ENCODE results near the gene IGF1R. TPM values are rescaled to one million over a fixed set of nuclear protein-coding genes. Genes with fewer than 3 reads are reported as not detected.
A peak's percentile ranks its signal among the peaks of the same experiment; 100 is the strongest.

The IGF1R gene
- total and polyA plus RNA-seq, 2 of the 13 experiments (the other 11 are each of a cell fraction or from before 2014, with no cell fraction given) = 15.9 to 18.4 TPM

DNA sequence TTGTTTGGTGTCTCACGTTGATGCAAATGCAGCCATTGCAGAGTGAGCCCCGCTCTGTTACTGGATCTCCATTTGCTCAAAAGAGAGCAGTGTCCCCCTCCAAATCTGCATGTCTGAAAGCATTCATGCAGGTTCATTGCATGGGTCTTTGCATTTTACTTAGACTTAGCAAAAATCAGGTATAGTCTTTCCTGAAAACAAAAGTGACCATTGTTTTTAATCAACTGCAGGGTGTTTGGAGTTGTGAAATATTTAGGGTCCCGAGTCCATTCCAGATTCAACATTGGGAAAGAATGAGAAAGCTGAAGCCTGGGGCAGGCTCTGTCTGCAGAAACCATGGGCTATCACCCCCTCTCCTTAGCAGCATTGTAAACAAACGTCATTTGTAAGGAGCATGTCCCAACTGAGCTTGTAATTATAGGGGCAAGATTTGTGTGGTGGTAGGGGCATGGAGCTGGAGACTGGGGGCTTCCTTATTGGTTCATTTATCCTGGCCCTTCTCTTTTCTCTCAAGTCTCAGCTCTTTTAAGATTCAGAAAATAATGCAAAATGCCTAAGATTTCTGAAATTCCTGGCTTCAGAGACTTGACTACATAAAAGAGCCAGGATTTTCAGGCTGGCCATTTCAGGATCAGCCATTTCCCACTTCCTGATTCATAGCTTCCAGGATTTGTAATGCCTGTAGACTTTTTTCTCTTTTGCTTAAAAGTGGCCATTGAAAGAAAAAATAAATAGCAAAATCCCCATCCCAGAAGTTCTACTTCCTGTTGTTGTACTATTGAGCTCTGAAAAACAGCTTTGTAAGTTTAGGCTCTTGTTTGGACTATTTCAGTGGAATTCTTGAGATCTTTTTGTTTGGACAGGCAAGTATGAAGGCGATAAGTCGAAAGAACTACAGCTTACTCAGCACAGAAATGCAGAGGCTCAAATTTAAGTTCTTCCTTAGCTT, 23.0 kb downstream of the IGF1R start (continued):
- TF ChIP-seq EP300 (IDR thresholded peaks at IDR 0.05; ENCODE audit: low read depth in 2 of 2, low read length in 2 of 2) = peak; percentile 66 to 86; a peak in 3 of 4 replicates
- TF ChIP-seq EP300 (CRISPR knock-in tag; IDR thresholded peaks at IDR 0.05; ENCODE audit: borderline replicate concordance) = 0 out of 2 replicates have a peak, but pooled peaks have one; percentile 42
- TF ChIP-seq BRD4 (CRISPR knock-in tag; IDR thresholded peaks at IDR 0.05) = 0 out of 2 replicates have a peak, but pooled peaks have one; percentile 37
- TF ChIP-seq, protein P1, sequence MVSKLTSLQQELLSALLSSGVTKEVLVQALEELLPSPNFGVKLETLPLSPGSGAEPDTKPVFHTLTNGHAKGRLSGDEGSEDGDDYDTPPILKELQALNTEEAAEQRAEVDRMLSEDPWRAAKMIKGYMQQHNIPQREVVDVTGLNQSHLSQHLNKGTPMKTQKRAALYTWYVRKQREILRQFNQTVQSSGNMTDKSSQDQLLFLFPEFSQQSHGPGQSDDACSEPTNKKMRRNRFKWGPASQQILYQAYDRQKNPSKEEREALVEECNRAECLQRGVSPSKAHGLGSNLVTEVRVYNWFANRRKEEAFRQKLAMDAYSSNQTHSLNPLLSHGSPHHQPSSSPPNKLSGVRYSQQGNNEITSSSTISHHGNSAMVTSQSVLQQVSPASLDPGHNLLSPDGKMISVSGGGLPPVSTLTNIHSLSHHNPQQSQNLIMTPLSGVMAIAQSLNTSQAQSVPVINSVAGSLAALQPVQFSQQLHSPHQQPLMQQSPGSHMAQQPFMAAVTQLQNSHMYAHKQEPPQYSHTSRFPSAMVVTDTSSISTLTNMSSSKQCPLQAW (CRISPR knock-in tag; IDR thresholded peaks at IDR 0.05) = peak; percentile 44; the same call in 1 of the 2 replicates
- peak; percentile 50; the same call in 1 of the 2 replicates for TF ChIP-seq SALL1 (CRISPR knock-in tag; IDR thresholded peaks at IDR 0.05)
- TF ChIP-seq FOXA3 (CRISPR knock-in tag; IDR thresholded peaks at IDR 0.05) = peak; percentile 82
- TF ChIP-seq, protein P2, sequence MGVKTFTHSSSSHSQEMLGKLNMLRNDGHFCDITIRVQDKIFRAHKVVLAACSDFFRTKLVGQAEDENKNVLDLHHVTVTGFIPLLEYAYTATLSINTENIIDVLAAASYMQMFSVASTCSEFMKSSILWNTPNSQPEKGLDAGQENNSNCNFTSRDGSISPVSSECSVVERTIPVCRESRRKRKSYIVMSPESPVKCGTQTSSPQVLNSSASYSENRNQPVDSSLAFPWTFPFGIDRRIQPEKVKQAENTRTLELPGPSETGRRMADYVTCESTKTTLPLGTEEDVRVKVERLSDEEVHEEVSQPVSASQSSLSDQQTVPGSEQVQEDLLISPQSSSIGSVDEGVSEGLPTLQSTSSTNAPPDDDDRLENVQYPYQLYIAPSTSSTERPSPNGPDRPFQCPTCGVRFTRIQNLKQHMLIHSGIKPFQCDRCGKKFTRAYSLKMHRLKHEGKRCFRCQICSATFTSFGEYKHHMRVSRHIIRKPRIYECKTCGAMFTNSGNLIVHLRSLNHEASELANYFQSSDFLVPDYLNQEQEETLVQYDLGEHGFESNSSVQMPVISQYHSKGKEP (CRISPR knock-in tag; IDR thresholded peaks at IDR 0.05) = no peak
- TF ChIP-seq HMGXB4 (CRISPR knock-in tag; IDR thresholded peaks at IDR 0.05; ENCODE audit: borderline replicate concordance in 1 of 2, low read depth in 1 of 2) = 0 out of 4 replicates have a peak, but pooled peaks of 1 of the 2 experiments have one; percentile 22
- TF ChIP-seq, protein P3, sequence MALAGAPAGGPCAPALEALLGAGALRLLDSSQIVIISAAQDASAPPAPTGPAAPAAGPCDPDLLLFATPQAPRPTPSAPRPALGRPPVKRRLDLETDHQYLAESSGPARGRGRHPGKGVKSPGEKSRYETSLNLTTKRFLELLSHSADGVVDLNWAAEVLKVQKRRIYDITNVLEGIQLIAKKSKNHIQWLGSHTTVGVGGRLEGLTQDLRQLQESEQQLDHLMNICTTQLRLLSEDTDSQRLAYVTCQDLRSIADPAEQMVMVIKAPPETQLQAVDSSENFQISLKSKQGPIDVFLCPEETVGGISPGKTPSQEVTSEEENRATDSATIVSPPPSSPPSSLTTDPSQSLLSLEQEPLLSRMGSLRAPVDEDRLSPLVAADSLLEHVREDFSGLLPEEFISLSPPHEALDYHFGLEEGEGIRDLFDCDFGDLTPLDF (CRISPR knock-in tag; IDR thresholded peaks at IDR 0.05) = no peak; the same call in 1 of the 2 replicates
- peak; percentile 55 for TF ChIP-seq KLF6 (CRISPR knock-in tag; IDR thresholded peaks at IDR 0.05)
- no peak for TF ChIP-seq RFX5 (IDR thresholded peaks at IDR 0.05; ENCODE audit: low read depth, low read length)
- peak; percentile 59; the same call in 1 of the 2 replicates for TF ChIP-seq HDAC2 (CRISPR knock-in tag; IDR thresholded peaks at IDR 0.05)
- peak; percentile 74; the same call in 1 of the 2 replicates for TF ChIP-seq YEATS4 (CRISPR knock-in tag; IDR thresholded peaks at IDR 0.05; ENCODE audit: borderline replicate concordance)
- TF ChIP-seq KDM5A (IDR thresholded peaks at IDR 0.05; ENCODE audit: borderline replicate concordance, low read length) = peak; percentile 46; the same call in 1 of the 2 replicates
- TF ChIP-seq ATRX (CRISPR knock-in tag; IDR thresholded peaks at IDR 0.05; ENCODE audit: borderline replicate concordance) = no peak
- TF ChIP-seq ZFP1 (CRISPR knock-in tag; IDR thresholded peaks at IDR 0.05) = peak; percentile 16; the same call in 1 of the 2 replicates
- peak; percentile 70; the same call in 1 of the 2 replicates for TF ChIP-seq HOXA5 (CRISPR knock-in tag; IDR thresholded peaks at IDR 0.05)
- TF ChIP-seq IRF1 (CRISPR knock-in tag; IDR thresholded peaks at IDR 0.05; ENCODE audit: low read depth) = no peak
- peak; percentile 57; the same call in 1 of the 2 replicates for TF ChIP-seq SIX4 (CRISPR knock-in tag; IDR thresholded peaks at IDR 0.05)
- peak; percentile 75 for TF ChIP-seq TGIF2 (CRISPR knock-in tag; IDR thresholded peaks at IDR 0.05)
- peak; percentile 56; the same call in 1 of the 2 replicates for TF ChIP-seq POGZ (CRISPR knock-in tag; IDR thresholded peaks at IDR 0.05)
